Activated CD8-positive, alpha-beta T cell treated with anti-CD3 and anti-CD28 coated beads, Interleukin-2, amount 10 ng/mL, durations not matched to agents 7 days and 5 days (primary cell): ENCODE data around the gene DERA. TPM values are rescaled to one million over a fixed set of nuclear protein-coding genes. Genes with fewer than 3 reads are reported as not detected.

Experiments
- ATAC-seq: fragments of 150-1000 bp; cut with Tn5 transposase; one replicate; pipeline ENCODE4 v1.10.0; 2021; ENCODE audit warnings: moderate library complexity
- CTCF ChIA-PET: fragments of 350-600 bp; sonication (Branson Sonifier 250); formaldehyde crosslinking; loops from one replicate; lab custom pipeline; 2021; ENCODE audit warnings: antibody characterized with exemption; lab: Charles Lee
- POLR2A ChIA-PET: fragments of 350-600 bp; sonication (Branson Sonifier 250); formaldehyde crosslinking; loops from one replicate; lab custom pipeline; 2021; ENCODE audit warnings: antibody characterized with exemption; lab: Charles Lee
- DNase-seq: peaks from one replicate; pipeline ENCODE4 v3.0.0-alpha.2; 2020
- H3K27ac Mint-ChIP-seq: one replicate; pipeline ENCODE4 v1.8.0; 2021; ENCODE audit warnings: mild to moderate bottlenecking, mixed read lengths
- H3K27me3 Mint-ChIP-seq: one replicate; pipeline ENCODE4 v1.8.0; 2021; ENCODE audit warnings: low read depth, mixed read lengths
- H3K36me3 Mint-ChIP-seq: one replicate; pipeline ENCODE4 v1.8.0; 2021; ENCODE audit warnings: low read depth, mixed read lengths
- H3K4me1 Mint-ChIP-seq: one replicate; pipeline ENCODE4 v1.8.0; 2021; ENCODE audit warnings: low read depth, mixed read lengths
- H3K4me3 Mint-ChIP-seq: one replicate; pipeline ENCODE4 v1.8.0; 2021; ENCODE audit warnings: mild to moderate bottlenecking, mixed read lengths
- H3K9me3 Mint-ChIP-seq: one replicate; pipeline ENCODE4 v1.8.0; 2022; ENCODE audit warnings: mixed read lengths; ENCODE audit not compliant: insufficient read depth
- total RNA-seq, 2 experiments: library from RNA; stranded (reverse); gene quantifications; one replicate each; pipeline ENCODE4 v1.2.3, GENCODE V29; 2021

The DERA gene
- total RNA-seq, 2 experiments from 2014 or later = 23.1 to 27.7 TPM

DNA sequence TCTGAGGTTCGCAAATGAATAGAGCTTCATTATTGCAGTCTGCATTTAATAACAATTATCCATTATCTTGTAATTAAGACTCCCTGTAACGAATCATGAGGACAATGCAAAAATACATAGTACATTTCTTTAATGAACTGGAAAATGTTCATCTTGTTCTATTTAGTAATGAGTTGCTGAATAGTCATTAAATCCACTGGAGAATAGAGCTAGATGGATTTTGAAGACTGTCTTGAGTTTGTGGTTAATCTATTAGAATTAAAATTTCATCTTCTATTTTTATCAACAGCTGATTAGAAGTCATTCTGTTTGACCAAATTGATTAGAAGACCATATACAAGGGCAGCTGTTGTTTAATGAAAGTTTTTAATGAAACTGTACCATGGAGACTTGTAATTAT lies 107.2 kb downstream of the DERA start:
- Mint-ChIP-seq H3K9me3 (peaks cover 9% of the 10 kb centered on the region), H3K36me3 (peaks cover 43% of the 10 kb centered on the region), H3K4me1 (no peaks in the 10 kb centered on the region), H3K27ac (no peak overlapping the region), H3K27me3 (no peaks in the 10 kb centered on the region), H3K4me3 (no peak overlapping the region)
- DNase-seq (no peak), ATAC-seq (no peak)
- ChIA-PET CTCF (no interaction called here), POLR2A (interaction anchor here (0.7 kb wide), 1 partner anchor 584 kb away, joined by 3 read pairs; no protein-coding TSS in a partner anchor)

DNA sequence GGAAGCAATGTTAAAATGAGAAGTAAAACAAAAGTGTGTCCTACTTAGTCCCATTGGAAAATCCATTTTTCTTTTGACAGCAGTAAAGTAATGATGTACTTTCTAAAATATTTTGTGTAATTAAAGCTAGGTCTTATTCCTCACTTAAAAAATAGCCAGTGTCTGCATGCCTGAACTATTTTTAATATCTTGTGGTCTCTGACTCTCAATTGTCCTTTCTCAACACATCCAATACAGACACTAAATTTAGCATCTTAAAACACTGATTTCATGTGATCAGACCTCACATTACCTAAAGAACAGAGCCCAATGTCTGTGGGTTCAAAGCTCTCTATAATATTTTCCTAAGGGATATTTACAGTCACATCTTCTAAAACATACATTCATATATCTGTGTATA lies 108.0 kb downstream of the DERA start:
- POLR2A ChIA-PET = no interaction called here
- Mint-ChIP-seq H3K36me3 (peaks cover 35% of the 10 kb centered on the region), H3K4me1 (no peaks in the 10 kb centered on the region), H3K4me3 (no peak overlapping the region), H3K9me3 (peaks cover 7% of the 10 kb centered on the region), H3K27me3 (no peaks in the 10 kb centered on the region), H3K27ac (no peak overlapping the region)
- ATAC-seq = no peak
- CTCF ChIA-PET = no interaction called here
- no peak for DNase-seq

DNA sequence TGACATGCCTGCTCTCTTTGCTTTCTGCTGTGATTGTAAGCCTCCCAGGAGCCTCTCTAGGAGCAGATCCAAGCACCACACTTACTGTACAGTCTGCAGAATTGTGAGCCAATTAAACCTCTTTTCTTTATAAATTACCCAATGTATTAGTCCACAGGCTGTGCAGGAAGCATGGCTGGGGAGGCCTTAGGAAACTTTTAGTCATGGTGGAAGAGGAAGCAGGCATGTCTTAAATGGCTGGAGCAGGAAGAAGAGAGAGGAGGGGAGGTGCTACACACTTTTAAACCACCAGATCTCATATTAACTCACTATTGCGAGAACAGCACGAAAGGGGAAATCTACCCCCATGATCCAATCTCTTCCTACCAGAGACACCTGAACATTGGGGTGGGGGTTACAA lies 108.9 kb downstream of the DERA start:
- peaks cover 26% of the 10 kb centered on the region for H3K36me3 Mint-ChIP-seq
- DNase-seq (no peak), ATAC-seq (no peak)
- ChIA-PET CTCF (no interaction called here), POLR2A (no interaction called here)
- peaks cover 7% of the 10 kb centered on the region for H3K9me3 Mint-ChIP-seq
- H3K4me3 Mint-ChIP-seq = no peak overlapping the region
- H3K27ac Mint-ChIP-seq = no peak overlapping the region
- no peaks in the 10 kb centered on the region for H3K27me3 Mint-ChIP-seq
- no peaks in the 10 kb centered on the region for H3K4me1 Mint-ChIP-seq

GRCh38 chr12:16021026-16021425 lies 109.9 kb downstream of the DERA start:
- Mint-ChIP-seq H3K27me3 (no peaks in the 10 kb centered on the region), H3K9me3 (peaks cover 7% of the 10 kb centered on the region), H3K27ac (no peak overlapping the region), H3K36me3 (peaks cover 23% of the 10 kb centered on the region), H3K4me3 (no peak overlapping the region), H3K4me1 (no peaks in the 10 kb centered on the region)
- ChIA-PET POLR2A (no interaction called here), CTCF (no interaction called here)
- DNase-seq (no peak), ATAC-seq (no peak)

DNA sequence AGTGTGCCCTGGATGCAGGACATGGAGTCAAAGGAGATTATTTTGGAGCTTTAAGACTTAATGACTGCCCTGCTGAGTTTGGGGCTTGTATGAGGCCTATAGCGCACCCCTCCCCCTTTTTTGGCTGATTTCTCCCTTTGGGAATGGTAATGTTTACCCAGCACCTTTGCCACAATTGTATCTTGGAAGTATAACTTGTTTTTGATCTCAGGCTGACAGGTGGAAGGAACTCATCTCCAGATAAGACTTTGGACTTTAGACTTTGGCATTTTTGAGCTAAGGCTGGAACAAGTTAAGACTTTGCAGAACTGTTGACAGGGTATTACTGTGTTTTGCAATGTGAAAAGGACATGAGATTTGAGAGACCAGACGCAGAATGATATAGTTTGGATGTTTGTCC lies 110.5 kb downstream of the DERA start:
- no peaks in the 10 kb centered on the region for H3K27me3 Mint-ChIP-seq
- H3K4me1 Mint-ChIP-seq = no peaks in the 10 kb centered on the region
- POLR2A ChIA-PET = no interaction called here
- DNase-seq (no peak), ATAC-seq (no peak)
- H3K27ac Mint-ChIP-seq = no peak overlapping the region
- peaks cover 23% of the 10 kb centered on the region for H3K36me3 Mint-ChIP-seq
- H3K4me3 Mint-ChIP-seq = no peak overlapping the region
- CTCF ChIA-PET = no interaction called here
- peaks cover 7% of the 10 kb centered on the region for H3K9me3 Mint-ChIP-seq

DNA sequence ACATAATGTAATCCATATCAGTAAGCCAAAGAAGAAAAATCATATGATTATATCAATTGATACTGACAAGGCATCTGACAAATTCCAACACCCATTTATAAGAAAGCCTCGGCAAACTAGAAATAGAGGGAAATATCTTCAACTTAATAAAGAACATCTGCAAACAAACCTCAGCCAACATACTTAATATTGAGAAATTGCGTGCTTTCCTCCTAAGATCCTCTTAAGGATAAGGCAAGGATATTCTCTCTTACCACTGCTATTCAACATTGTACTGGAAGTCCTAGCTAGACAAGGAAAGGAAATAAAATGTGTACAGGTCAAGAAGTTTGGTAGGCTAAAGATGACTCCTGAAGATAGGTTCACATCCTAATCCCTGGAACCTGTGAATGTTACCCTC lies 115.9 kb downstream of the DERA start:
- no peaks in the 10 kb centered on the region for H3K27me3 Mint-ChIP-seq
- H3K9me3 Mint-ChIP-seq = peaks cover 7% of the 10 kb centered on the region
- ChIA-PET CTCF (no interaction called here), POLR2A (no interaction called here)
- no peak for ATAC-seq
- DNase-seq = no peak
- peaks cover 3% of the 10 kb centered on the region for H3K36me3 Mint-ChIP-seq
- no peaks in the 10 kb centered on the region for H3K4me1 Mint-ChIP-seq
- H3K27ac Mint-ChIP-seq = no peak overlapping the region
- no peak overlapping the region for H3K4me3 Mint-ChIP-seq

DNA sequence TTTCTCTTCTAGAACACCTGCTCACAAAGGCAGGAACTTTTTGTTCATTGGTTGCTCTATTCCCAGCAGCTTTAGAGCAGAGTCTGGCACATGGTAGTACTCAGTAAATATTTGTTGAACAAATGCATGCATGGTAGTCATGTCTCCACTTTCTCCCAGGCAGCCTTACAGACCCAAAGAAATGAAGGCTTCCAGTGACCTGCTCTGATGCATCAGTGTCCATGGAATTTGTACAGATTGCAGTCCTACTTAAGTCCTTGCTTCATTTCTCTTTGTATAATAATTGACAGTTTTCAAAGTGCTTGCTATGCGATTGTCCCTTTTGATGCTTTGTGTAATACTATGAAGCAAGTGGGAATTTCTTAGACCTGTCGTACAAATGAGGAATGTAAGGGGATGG lies 119.6 kb downstream of the DERA start:
- no peaks in the 10 kb centered on the region for H3K9me3 Mint-ChIP-seq
- no peaks in the 10 kb centered on the region for H3K4me1 Mint-ChIP-seq
- H3K36me3 Mint-ChIP-seq = peaks cover 5% of the 10 kb centered on the region
- DNase-seq (no peak), ATAC-seq (no peak)
- ChIA-PET POLR2A (no interaction called here), CTCF (no interaction called here)
- H3K4me3 Mint-ChIP-seq = no peak overlapping the region
- no peak overlapping the region for H3K27ac Mint-ChIP-seq
- no peaks in the 10 kb centered on the region for H3K27me3 Mint-ChIP-seq

DNA sequence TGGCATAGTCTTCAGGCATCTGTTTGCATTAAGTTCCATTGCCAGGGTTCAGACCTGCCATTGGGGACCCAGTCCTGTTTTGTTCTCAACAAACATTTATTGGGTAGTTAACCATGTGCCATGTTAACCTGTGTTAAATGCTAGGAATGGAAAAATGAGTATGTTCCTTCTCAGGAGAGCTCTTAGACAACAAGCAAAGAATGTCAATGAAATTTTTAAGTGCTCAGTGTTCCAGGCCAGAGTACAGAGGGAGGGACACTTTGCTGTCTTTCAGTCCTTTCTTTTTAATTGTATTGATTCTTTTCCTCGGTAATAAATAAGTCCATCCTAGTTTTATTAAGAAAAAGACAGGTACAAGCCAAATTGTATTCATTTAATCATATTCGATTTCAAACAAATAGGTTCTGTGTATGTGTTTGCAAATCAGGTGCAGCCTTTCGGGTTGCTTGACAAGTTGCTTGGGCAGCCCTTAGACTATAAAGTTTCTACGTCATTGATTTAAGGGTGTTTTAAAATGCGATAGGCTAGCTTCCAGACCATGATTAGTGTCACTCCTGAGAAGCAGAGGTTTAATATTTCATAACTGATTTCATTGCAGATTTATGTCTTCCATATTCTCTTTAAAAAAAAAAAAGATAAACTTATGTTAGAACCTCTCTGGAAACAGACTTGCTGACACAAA lies 123.1 kb downstream of the DERA start:
- CTCF ChIA-PET = no interaction called here
- Mint-ChIP-seq H3K27ac (no peak overlapping the region), H3K36me3 (peaks cover 7% of the 10 kb centered on the region), H3K4me1 (no peaks in the 10 kb centered on the region), H3K4me3 (no peak overlapping the region), H3K27me3 (no peaks in the 10 kb centered on the region), H3K9me3 (no peaks in the 10 kb centered on the region)
- POLR2A ChIA-PET = no interaction called here
- DNase-seq (no peak), ATAC-seq (no peak)

GRCh38 chr12:16036073-16036472 lies 124.9 kb downstream of the DERA start:
- H3K36me3 Mint-ChIP-seq = peaks cover 7% of the 10 kb centered on the region

DNA sequence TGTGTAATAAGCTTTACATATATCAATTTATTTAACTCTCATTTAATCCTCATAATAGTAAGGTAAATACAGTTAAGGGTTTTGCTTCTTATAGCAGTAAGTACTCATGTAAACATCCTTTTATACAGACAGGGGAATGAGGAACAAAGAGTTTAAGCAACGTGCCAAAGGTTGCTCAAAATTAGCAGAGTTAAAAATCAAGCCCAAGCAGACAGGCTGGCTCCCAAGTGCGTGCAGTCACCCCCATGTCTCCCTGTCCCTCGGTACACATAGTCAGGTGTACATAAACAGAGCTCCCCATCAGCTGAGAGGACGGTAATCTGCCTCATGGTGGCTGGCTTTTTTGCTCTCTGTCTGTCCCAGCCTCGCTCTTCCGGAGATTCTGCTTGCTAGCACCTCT lies 126.4 kb downstream of the DERA start:
- POLR2A ChIA-PET = no interaction called here
- Mint-ChIP-seq H3K9me3 (no peaks in the 10 kb centered on the region), H3K36me3 (peaks cover 7% of the 10 kb centered on the region), H3K4me3 (no peak overlapping the region), H3K27me3 (no peaks in the 10 kb centered on the region), H3K4me1 (no peaks in the 10 kb centered on the region), H3K27ac (no peak overlapping the region)
- CTCF ChIA-PET = no interaction called here
- no peak for DNase-seq
- no peak for ATAC-seq

More at GRCh38 chr12:16036073-16036472, 124.9 kb downstream of the DERA start:
- DNase-seq (no peak), ATAC-seq (no peak)
- H3K27ac Mint-ChIP-seq = no peak overlapping the region
- H3K4me3 Mint-ChIP-seq = no peak overlapping the region
- H3K9me3 Mint-ChIP-seq = no peaks in the 10 kb centered on the region
- POLR2A ChIA-PET = no interaction called here
- H3K4me1 Mint-ChIP-seq = no peaks in the 10 kb centered on the region
- no peaks in the 10 kb centered on the region for H3K27me3 Mint-ChIP-seq
- CTCF ChIA-PET = no interaction called here

DNA sequence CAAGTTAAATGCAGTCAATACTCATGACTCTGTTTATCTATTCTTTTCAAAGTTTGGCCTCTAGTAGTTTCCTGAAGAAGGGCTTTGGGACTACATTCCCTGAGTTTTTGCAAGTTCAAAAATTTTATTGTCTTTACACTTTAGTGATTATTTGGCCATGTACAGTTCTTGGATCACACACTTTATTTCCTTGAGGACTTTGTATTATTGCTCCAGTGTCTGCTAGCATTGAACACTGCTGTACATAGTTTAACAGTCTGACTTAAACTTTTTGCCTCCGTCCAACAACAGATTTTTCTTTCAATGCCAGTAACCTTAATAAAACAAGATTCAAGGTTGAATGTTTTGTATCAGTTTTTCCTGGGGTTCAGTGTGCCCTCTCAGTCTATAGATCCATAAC lies 132.3 kb downstream of the DERA start:
- Mint-ChIP-seq H3K27ac (no peak overlapping the region), H3K4me1 (no peaks in the 10 kb centered on the region), H3K27me3 (no peaks in the 10 kb centered on the region), H3K9me3 (peaks cover 9% of the 10 kb centered on the region), H3K4me3 (no peak overlapping the region), H3K36me3 (no peaks in the 10 kb centered on the region)
- no peak for ATAC-seq
- no peak for DNase-seq
- POLR2A ChIA-PET = no interaction called here
- CTCF ChIA-PET = interaction anchor here (0.7 kb wide), 1 partner anchor 789 kb away, joined by 3 read pairs; no protein-coding TSS in a partner anchor

- no peak overlapping the region for H3K27ac Mint-ChIP-seq
- ATAC-seq (no peak), DNase-seq (no peak)
- H3K4me3 Mint-ChIP-seq = no peak overlapping the region
- H3K4me1 Mint-ChIP-seq = no peaks in the 10 kb centered on the region
- ChIA-PET CTCF (no interaction called here), POLR2A (no interaction called here)
- H3K36me3 Mint-ChIP-seq = no peaks in the 10 kb centered on the region
- H3K9me3 Mint-ChIP-seq = peaks cover 15% of the 10 kb centered on the region
- no peaks in the 10 kb centered on the region for H3K27me3 Mint-ChIP-seq
These were observed 135.1 kb downstream of the DERA start for GRCh38 chr12:16046266-16046665.

GRCh38 chr12:16048511-16048910 lies 137.4 kb downstream of the DERA start:
- Mint-ChIP-seq H3K27ac (no peak overlapping the region), H3K4me3 (no peak overlapping the region), H3K4me1 (no peaks in the 10 kb centered on the region), H3K36me3 (no peaks in the 10 kb centered on the region), H3K9me3 (peaks cover 15% of the 10 kb centered on the region), H3K27me3 (no peaks in the 10 kb centered on the region)
- ATAC-seq (no peak), DNase-seq (no peak)
- ChIA-PET CTCF (no interaction called here), POLR2A (no interaction called here)
